H9 (cell line): Measurements from ENCODE around the gene ATP5PO. TPM values are rescaled to one million over a fixed set of nuclear protein-coding genes. Genes with fewer than 3 reads are reported as not detected.

Experiments
- DNase-seq: peaks from one replicate; pipeline ENCODE4 v3.0.0-alpha.2; 2017
- H2AFZ ChIP-seq: one replicate; pipeline ENCODE4 v1.6.1; 2013; ENCODE audit warnings: mild to moderate bottlenecking, low read length, control low read depth, moderate library complexity
- H2AK5ac ChIP-seq: 2 replicates; pipeline ENCODE4 v1.6.1; 2013; ENCODE audit warnings: low read length, control low read depth, mixed read lengths; ENCODE audit not compliant: insufficient read length
- H2BK120ac ChIP-seq: one replicate; pipeline ENCODE4 v1.6.1; 2013; ENCODE audit warnings: low read depth, mild to moderate bottlenecking, low read length, control low read depth, inconsistent platforms; ENCODE audit not compliant: poor library complexity, severe bottlenecking
- H2BK12ac ChIP-seq: 2 replicates; pipeline ENCODE4 v1.6.1; 2013; ENCODE audit warnings: low read length, control low read depth, mixed read lengths, low read depth; ENCODE audit not compliant: insufficient read length
- H2BK15ac ChIP-seq: 2 replicates; pipeline ENCODE4 v1.6.1; 2013; ENCODE audit warnings: low read depth, low read length, control low read depth
- H2BK20ac ChIP-seq: one replicate; pipeline ENCODE4 v1.6.1; 2013; ENCODE audit warnings: low read depth, mild to moderate bottlenecking, low read length, control low read depth, inconsistent platforms; ENCODE audit not compliant: poor library complexity, severe bottlenecking
- H2BK5ac ChIP-seq: 2 replicates; pipeline ENCODE4 v1.6.1; 2013; ENCODE audit warnings: low read length, control low read depth, mixed read lengths; ENCODE audit not compliant: insufficient read length
- H3K14ac ChIP-seq: 2 replicates; pipeline ENCODE4 v1.6.1; 2013; ENCODE audit warnings: low read length, control low read depth; ENCODE audit not compliant: insufficient read depth
- H3K18ac ChIP-seq: 2 replicates; pipeline ENCODE4 v1.6.1; 2013; ENCODE audit warnings: low read depth, mild to moderate bottlenecking, mixed read lengths, low read length, control low read depth; ENCODE audit not compliant: insufficient read length
- H3K23ac ChIP-seq: 2 replicates; pipeline ENCODE4 v1.6.1; 2013; ENCODE audit warnings: low read length, control low read depth, mixed read lengths, low read depth; ENCODE audit not compliant: insufficient read length
- H3K23me2 ChIP-seq: 2 replicates; pipeline ENCODE4 v1.6.1; 2013; ENCODE audit warnings: low read depth, mild to moderate bottlenecking, mixed read lengths, low read length, control low read depth; ENCODE audit not compliant: insufficient read length, poor library complexity, severe bottlenecking
- H3K27ac ChIP-seq: 2 replicates; pipeline ENCODE4 v1.5.1; 2013; ENCODE audit warnings: low read length, control low read depth, mixed read lengths, low read depth; ENCODE audit not compliant: insufficient read length
- H3K27me3 ChIP-seq: 2 replicates; pipeline ENCODE4 v1.6.1; 2013; ENCODE audit warnings: low read length, control low read depth, inconsistent platforms; ENCODE audit not compliant: insufficient read depth
- H3K4ac ChIP-seq: 2 replicates; pipeline ENCODE4 v1.6.1; 2013; ENCODE audit warnings: low read depth, mild to moderate bottlenecking, control low read depth, inconsistent platforms, low read length, moderate library complexity
- H3K4me1 ChIP-seq: 2 replicates; pipeline ENCODE4 v1.6.1; 2013; ENCODE audit warnings: low read length, control low read depth, inconsistent platforms; ENCODE audit not compliant: insufficient read depth
- H3K4me2 ChIP-seq: 2 replicates; pipeline ENCODE4 v1.6.1; 2013; ENCODE audit warnings: low read length, control low read depth, mixed read lengths; ENCODE audit not compliant: insufficient read length, insufficient read depth
- H3K56ac ChIP-seq: 2 replicates; pipeline ENCODE4 v1.6.1; 2013; ENCODE audit warnings: low read depth, mild to moderate bottlenecking, mixed read lengths, low read length, control low read depth; ENCODE audit not compliant: insufficient read length
- H3K79me1 ChIP-seq: 2 replicates; pipeline ENCODE4 v1.6.1; 2013; ENCODE audit warnings: low read depth, mild to moderate bottlenecking, moderate library complexity, low read length, control low read depth, inconsistent platforms; ENCODE audit not compliant: insufficient read depth, poor library complexity, severe bottlenecking
- H3K79me2 ChIP-seq: 2 replicates; pipeline ENCODE4 v1.6.1; 2013; ENCODE audit warnings: low read length, control low read depth, inconsistent platforms; ENCODE audit not compliant: insufficient read depth
- H3K9ac ChIP-seq: 2 replicates; pipeline ENCODE4 v1.6.1; 2013; ENCODE audit warnings: low read length, control low read depth, mixed read lengths; ENCODE audit not compliant: insufficient read length; ENCODE audit errors: extremely low read depth
- H3K9me3 ChIP-seq: one replicate; pipeline ENCODE4 v1.6.1; 2013; ENCODE audit warnings: low read depth, low read length, inconsistent platforms; ENCODE audit not compliant: control insufficient read depth
- H3T11ph ChIP-seq: one replicate; pipeline ENCODE4 v1.6.1; 2013; ENCODE audit warnings: mild to moderate bottlenecking, low read length, control low read depth, inconsistent platforms
- H4K20me1 ChIP-seq: one replicate; pipeline ENCODE4 v1.6.1; 2013; ENCODE audit not compliant: control insufficient read depth, insufficient read length, insufficient read depth
- H4K5ac ChIP-seq: 2 replicates; pipeline ENCODE4 v1.6.1; 2013; ENCODE audit warnings: low read depth, mild to moderate bottlenecking, mixed read lengths, low read length, control low read depth; ENCODE audit not compliant: insufficient read length
- H4K8ac ChIP-seq: replicated peaks from 2 replicates; pipeline ENCODE4 v1.6.1; 2013; ENCODE audit warnings: low read length, control low read depth, mixed read lengths, low read depth; ENCODE audit not compliant: insufficient read length
- H4K91ac ChIP-seq: 2 replicates; pipeline ENCODE4 v1.6.1; 2013; ENCODE audit warnings: low read depth, mild to moderate bottlenecking, moderate library complexity, mixed read lengths, low read length, control low read depth; ENCODE audit not compliant: insufficient read length
- H3K27ac Mint-ChIP-seq, 3 experiments: 2 replicates in 2 of 3; 3 replicates in 1 of 3; pipeline ENCODE4 v1.8.0; 2020 to 2021; ENCODE audit warnings: mixed read lengths in 3 of 3, mild to moderate bottlenecking in 1 of 3, moderate library complexity in 1 of 3
- H3K27me3 Mint-ChIP-seq: 2 replicates; pipeline ENCODE4 v1.8.0; 2021; ENCODE audit warnings: low read depth, mild to moderate bottlenecking, moderate library complexity, mixed read lengths
- H3K36me3 Mint-ChIP-seq, 3 experiments: 2 replicates in 2 of 3; 3 replicates in 1 of 3; pipeline ENCODE4 v1.8.0; 2020 to 2021; ENCODE audit warnings: low read depth in 3 of 3, mixed read lengths in 3 of 3; ENCODE audit not compliant: insufficient read depth in 1 of 3
- H3K4me1 Mint-ChIP-seq, 2 experiments: 2 replicates each; pipeline ENCODE4 v1.8.0; 2020; ENCODE audit warnings: mixed read lengths in 2 of 2
- H3K4me3 Mint-ChIP-seq, 2 experiments: 2 replicates in 1 of 2; 3 replicates in 1 of 2; pipeline ENCODE4 v1.8.0; 2020 to 2021; ENCODE audit warnings: mild to moderate bottlenecking in 2 of 2, mixed read lengths in 2 of 2, moderate library complexity in 1 of 2
- H3K9me3 Mint-ChIP-seq, 2 experiments: 2 replicates in 1 of 2; 3 replicates in 1 of 2; pipeline ENCODE4 v1.8.0; 2020; ENCODE audit warnings: mild to moderate bottlenecking in 2 of 2, mixed read lengths in 2 of 2, moderate library complexity in 1 of 2
- WGBS: extraction: QIAGEN DNeasy Blood & Tissue Kit; methylation state at CpG from one replicate; pipeline ENCODE4 v1.1.7; 2013; ENCODE audit warnings: missing lambda C conversion rate, low lambda C conversion rate, mixed read lengths; ENCODE audit not compliant: insufficient read length; ENCODE audit errors: extremely low coverage; 5-methylcytosine and 5-hydroxymethylcytosine counted together
- total RNA-seq: library from RNA; stranded (reverse); gene quantifications from 2 replicates; pipeline ENCODE4 v1.2.1, GENCODE V29; 2021
- TF ChIP-seq, protein P1 (sequence below): fragments of 200-600 bp; sonication (generic); conservative IDR thresholded peaks from 3 replicates; pipeline ENCODE4 v1.8.0; 2021; ENCODE audit warnings: antibody characterized with exemption, mild to moderate bottlenecking

The ATP5PO gene
- total RNA-seq, 1 experiment from 2014 or later, result 275 TPM

DNA sequence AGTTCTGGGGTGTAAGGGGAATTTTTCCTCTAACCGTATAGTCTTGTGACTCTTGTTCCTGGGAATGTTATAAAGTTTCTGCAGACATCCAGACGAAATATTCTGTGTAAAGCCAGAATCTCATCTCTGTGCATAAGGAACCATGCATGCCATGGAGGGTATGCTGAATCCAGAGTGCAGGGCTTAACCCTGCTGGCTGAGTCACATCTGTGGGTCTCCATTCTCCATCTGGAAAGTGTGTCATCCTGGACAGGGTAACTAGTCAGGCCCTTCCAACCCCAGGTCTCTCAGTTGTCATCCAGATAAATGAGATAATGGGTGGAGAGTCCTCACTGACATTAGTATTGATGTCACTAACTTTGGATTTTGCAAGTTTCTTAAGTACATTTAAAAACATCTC lies 48.8 kb downstream of the ATP5PO start:
- Histone ChIP-seq H3K56ac (no peak overlapping the region), H3K27me3 (no peaks in the 10 kb centered on the region), H2BK15ac (no peak overlapping the region), H3K4me1 (no peaks in the 10 kb centered on the region), H3K9me3 (no peaks in the 10 kb centered on the region), H3K14ac (no peak overlapping the region), H3K23ac (no peak overlapping the region), H2AK5ac (no peak overlapping the region), H4K8ac (no peak overlapping the region), H3K79me1 (no peaks in the 10 kb centered on the region), H3K4me2 (no peak overlapping the region), H3K9ac (no peak overlapping the region), H4K20me1 (peaks cover 3% of the 10 kb centered on the region), H4K91ac (no peak overlapping the region), H4K5ac (no peak overlapping the region), H3T11ph (no peak overlapping the region), H3K4ac (no peak overlapping the region), H3K18ac (no peak overlapping the region), H2BK5ac (no peak overlapping the region), H2AFZ (no peak overlapping the region), H3K27ac (no peak overlapping the region), H3K79me2 (no peaks in the 10 kb centered on the region), H2BK20ac (no peak overlapping the region), H3K23me2 (no peaks in the 10 kb centered on the region), H2BK120ac (no peak overlapping the region), H2BK12ac (no peak overlapping the region)
- H3K9me3 Mint-ChIP-seq, result peaks cover 0 to 7% of the 10 kb centered on the region in 2 experiments; a peak in 2 of 5 replicates
- H3K27me3 Mint-ChIP-seq, result peaks cover 4% of the 10 kb centered on the region
- no peak overlapping the region for H3K4me3 Mint-ChIP-seq
- H3K27ac Mint-ChIP-seq, result no peak overlapping the region
- DNase-seq, result no peak
- H3K4me1 Mint-ChIP-seq, result peaks cover 2 to 3% of the 10 kb centered on the region in 2 experiments; a peak in 2 of 4 replicates
- WGBS, result no CpG with 5 or more reads among the region's 2 CpGs
- peaks cover 0 to 6% (median 0%) of the 10 kb centered on the region in 3 experiments; a peak in 4 of 7 replicates for H3K36me3 Mint-ChIP-seq
- TF ChIP-seq, protein P1, sequence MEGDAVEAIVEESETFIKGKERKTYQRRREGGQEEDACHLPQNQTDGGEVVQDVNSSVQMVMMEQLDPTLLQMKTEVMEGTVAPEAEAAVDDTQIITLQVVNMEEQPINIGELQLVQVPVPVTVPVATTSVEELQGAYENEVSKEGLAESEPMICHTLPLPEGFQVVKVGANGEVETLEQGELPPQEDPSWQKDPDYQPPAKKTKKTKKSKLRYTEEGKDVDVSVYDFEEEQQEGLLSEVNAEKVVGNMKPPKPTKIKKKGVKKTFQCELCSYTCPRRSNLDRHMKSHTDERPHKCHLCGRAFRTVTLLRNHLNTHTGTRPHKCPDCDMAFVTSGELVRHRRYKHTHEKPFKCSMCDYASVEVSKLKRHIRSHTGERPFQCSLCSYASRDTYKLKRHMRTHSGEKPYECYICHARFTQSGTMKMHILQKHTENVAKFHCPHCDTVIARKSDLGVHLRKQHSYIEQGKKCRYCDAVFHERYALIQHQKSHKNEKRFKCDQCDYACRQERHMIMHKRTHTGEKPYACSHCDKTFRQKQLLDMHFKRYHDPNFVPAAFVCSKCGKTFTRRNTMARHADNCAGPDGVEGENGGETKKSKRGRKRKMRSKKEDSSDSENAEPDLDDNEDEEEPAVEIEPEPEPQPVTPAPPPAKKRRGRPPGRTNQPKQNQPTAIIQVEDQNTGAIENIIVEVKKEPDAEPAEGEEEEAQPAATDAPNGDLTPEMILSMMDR, result no peak
